ENCODE measurements around the gene TRIM41. TPM values are rescaled to one million over a fixed set of nuclear protein-coding genes. Genes with fewer than 3 reads are reported as not detected.
"Not testable (repeated sequence)": the region's sequence is repeated elsewhere in the genome, so short reads cannot be mapped to it uniquely, and the experiment has no call there.

Gene TRIM41
- polyA plus RNA-seq, 3 donors = 30.5 to 35.2 (median 32.2) TPM

DNA sequence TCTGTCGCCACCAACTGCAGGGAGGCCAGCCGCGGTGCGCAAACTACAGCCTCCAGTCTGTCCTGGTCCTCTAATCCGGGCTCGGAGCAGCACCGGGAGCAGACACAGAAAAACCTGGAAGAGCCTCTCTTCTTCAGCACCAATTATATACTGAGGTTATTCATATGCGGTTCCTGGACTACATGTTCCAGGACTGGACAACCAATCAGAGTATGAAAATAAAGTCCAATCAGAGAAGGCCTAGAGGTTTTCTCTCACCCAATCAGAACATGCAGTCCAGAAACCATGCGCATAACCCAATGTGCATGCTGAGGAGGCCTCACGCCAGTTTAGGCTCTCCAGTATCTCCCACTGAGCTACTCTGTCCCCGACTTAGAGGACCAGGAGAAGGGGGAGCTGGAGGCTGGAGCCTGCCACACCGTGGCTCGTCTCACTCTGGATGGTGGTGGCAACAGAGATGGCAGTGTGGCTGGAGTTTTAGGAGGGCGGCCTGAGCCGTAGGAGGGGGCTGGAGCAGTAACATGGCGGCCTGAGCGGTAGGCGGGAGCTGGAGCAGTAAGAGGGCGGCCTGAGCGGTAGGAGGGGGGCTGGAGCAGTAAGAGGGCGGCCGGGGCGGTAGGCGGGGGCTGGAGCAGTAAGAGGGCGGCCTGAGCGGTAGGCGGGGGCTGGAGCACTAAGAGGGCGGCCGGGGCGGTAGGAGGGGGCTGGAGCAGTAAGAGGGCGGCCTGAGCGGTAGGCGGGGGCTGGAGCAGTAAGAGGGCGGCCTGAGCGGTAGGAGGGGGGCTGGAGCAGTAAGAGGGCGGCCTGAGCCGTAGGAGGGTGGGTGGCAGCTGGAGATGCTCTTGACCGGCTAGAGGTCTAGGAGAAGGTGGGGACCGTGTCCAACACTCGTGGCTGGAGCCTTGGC, 58.2 kb downstream of the TRIM41 start:
- DNase-seq (ENCODE audit: low read depth in 3 of 3, low spot score in 2 of 3) = no peak

DNA sequence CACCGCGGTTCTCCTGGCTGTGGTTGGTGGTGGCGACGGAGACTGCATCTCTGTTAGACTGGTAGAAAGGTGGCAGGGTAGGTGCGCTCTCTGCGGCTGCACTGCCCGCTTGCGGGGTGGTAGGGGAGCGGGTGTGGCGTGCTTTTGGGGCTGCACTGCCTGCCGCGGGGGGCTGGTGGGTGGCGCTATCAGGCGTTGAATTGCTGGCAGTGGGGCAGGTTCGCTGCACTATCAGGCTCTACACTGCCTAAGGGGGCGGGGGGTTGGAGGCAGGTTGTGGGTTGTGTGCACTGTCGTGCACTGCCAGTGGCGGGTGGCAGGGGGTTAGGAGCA, 58.9 kb downstream of the TRIM41 start:
- no peak for DNase-seq (ENCODE audit: low read depth in 3 of 3, low spot score in 2 of 3)

DNA sequence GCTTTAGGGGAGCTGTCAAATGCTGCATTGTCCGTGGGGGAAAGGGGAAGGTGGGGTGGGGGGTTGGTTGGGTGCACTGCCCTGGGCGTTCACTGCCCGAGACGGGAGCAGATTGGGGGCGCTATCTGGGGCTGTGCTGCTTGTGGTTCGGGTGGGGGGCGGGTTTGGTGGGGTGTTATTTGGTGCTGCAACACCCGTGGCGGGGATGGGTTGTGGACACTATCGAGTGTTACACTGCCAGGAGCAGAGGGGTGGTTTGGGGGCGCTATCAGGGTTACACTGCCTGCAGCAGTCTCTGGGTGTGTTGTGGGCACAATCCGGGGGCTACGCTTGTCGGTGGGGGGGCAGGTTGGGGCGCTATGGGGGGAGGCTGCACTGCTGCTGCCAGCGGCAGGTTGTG, 59.3 kb downstream of the TRIM41 start:
- not testable (repeated sequence) for DNase-seq (ENCODE audit: low read depth in 3 of 3, low spot score in 2 of 3)

- DNase-seq (ENCODE audit: low read depth in 3 of 3, low spot score in 2 of 3) = no peak
These were observed 59.8 kb downstream of the TRIM41 start for GRCh38 chr5:181282874-181283273.

GRCh38 chr5:181283347-181283746, 60.3 kb downstream of the TRIM41 start:
- no peak for DNase-seq (ENCODE audit: low read depth in 3 of 3, low spot score in 2 of 3)

GRCh38 chr5:181283841-181284755, 61.0 kb downstream of the TRIM41 start:
- DNase-seq (ENCODE audit: low read depth in 3 of 3, low spot score in 2 of 3) = not testable (repeated sequence)

Other genes starting within 250 kb of the TRIM41 start
- gene BTNL3, start 234.4 kb upstream of the TRIM41 start, polyA plus RNA-seq (ENCODE audit: insufficient read length in 3 of 3) = under 1 TPM; 0.11 to 0.43 (median 0.13) TPM
- gene BTNL9, start 183.0 kb upstream of the TRIM41 start, polyA plus RNA-seq (ENCODE audit: insufficient read length in 3 of 3) = 1 to 10 TPM; 5.4 to 8.0 (median 6.9) TPM
- under 1 TPM in 1 of 3 donors, not detected in 2; 0.07 TPM for gene OR2V1, start 92.1 kb upstream of the TRIM41 start, polyA plus RNA-seq (ENCODE audit: insufficient read length in 3 of 3)
- gene OR2V2, start 75.7 kb upstream of the TRIM41 start, polyA plus RNA-seq (ENCODE audit: insufficient read length in 3 of 3) = under 1 TPM in 1 of 3 donors, not detected in 2; 0.04 TPM
- under 1 TPM; 0.13 to 0.31 (median 0.29) TPM for gene TRIM7, start 18.1 kb upstream of the TRIM41 start, polyA plus RNA-seq (ENCODE audit: insufficient read length in 3 of 3)
- gene RACK1, start 20.6 kb downstream of the TRIM41 start, polyA plus RNA-seq (ENCODE audit: insufficient read length in 3 of 3) = 1,000 to 10,000 TPM; 2,869 to 3,030 (median 2,913) TPM
- 10 to 100 TPM; 23.3 to 24.7 (median 24.4) TPM for gene TRIM52, start 37.9 kb downstream of the TRIM41 start, polyA plus RNA-seq (ENCODE audit: insufficient read length in 3 of 3)
- gene OR4F3, start 144.0 kb downstream of the TRIM41 start, polyA plus RNA-seq (ENCODE audit: insufficient read length in 3 of 3) = not detected

Measured in right renal cortex interstitium (tissue), 3 donors.